CD14-positive monocyte (primary cell): ENCODE data around the gene RBKS. TPM values are rescaled to one million over a fixed set of nuclear protein-coding genes. Genes with fewer than 3 reads are reported as not detected.
A peak's percentile ranks its signal among the peaks of the same experiment; 100 is the strongest.

Experiments
- DNase-seq, 3 donors: peaks; one replicate each; pipeline ENCODE4 v3.0.0-alpha.2; 2011 to 2022
- H2AFZ ChIP-seq: 2 replicates; pipeline ENCODE4 v1.6.0; 2012; ENCODE audit warnings: mild to moderate bottlenecking, low read depth, low read length, inconsistent platforms; ENCODE audit not compliant: insufficient read depth, poor library complexity, severe bottlenecking
- H3K27ac ChIP-seq, 2 donors: 1 replicate in 1 of 2; 2 replicates in 1 of 2; pipeline ENCODE4 v1.5.1; 2012 to 2013; ENCODE audit warnings: low read length in 2 of 2, control low read depth in 1 of 2, inconsistent platforms in 1 of 2, low read depth in 1 of 2, mild to moderate bottlenecking in 1 of 2
- H3K27me3 ChIP-seq, 2 donors: one replicate each; pipeline versions ENCODE4 v1.6.0 to v1.6.1; 2011 to 2013; ENCODE audit warnings: low read length in 2 of 2; ENCODE audit not compliant: control insufficient read depth in 2 of 2, insufficient read depth in 2 of 2
- H3K36me3 ChIP-seq, 2 donors: replicated peaks in 1 of 2; 1 replicate in 1 of 2; 2 replicates in 1 of 2; pipeline versions ENCODE4 v1.5.1 to v1.6.1; 2012 to 2013; ENCODE audit warnings: low read length in 2 of 2, control low read depth in 1 of 2, inconsistent platforms in 1 of 2, mild to moderate bottlenecking in 1 of 2; ENCODE audit not compliant: insufficient read depth in 2 of 2, control insufficient read depth in 1 of 2
- H3K4me1 ChIP-seq, 2 donors: 1 replicate in 1 of 2; 2 replicates in 1 of 2; pipeline versions ENCODE4 v1.5.1 to v1.6.1; 2012 to 2013; ENCODE audit warnings: low read length in 2 of 2, control low read depth in 1 of 2, inconsistent platforms in 1 of 2, mild to moderate bottlenecking in 1 of 2, moderate library complexity in 1 of 2; ENCODE audit not compliant: insufficient read depth in 2 of 2, control insufficient read depth in 1 of 2
- H3K4me2 ChIP-seq: replicated peaks from 2 replicates; pipeline ENCODE3; 2012; ENCODE audit warnings: low read length, moderate library complexity, mild to moderate bottlenecking; ENCODE audit not compliant: poor library complexity, severe bottlenecking; ENCODE audit errors: extremely low read depth
- H3K4me3 ChIP-seq, 3 experiments: fragments of 200-600 bp in 1 of 3; sonication (generic) in 1 of 3; replicated peaks in 1 of 3; 1 replicate in 2 of 3; 2 replicates in 1 of 3; pipeline ENCODE4 v1.5.1; 2011 to 2013; ENCODE audit warnings: low read length in 3 of 3, mild to moderate bottlenecking in 3 of 3, control low read depth in 2 of 3, low read depth in 2 of 3, inconsistent platforms in 1 of 3, moderate library complexity in 1 of 3
- H3K79me2 ChIP-seq: 2 replicates; pipeline ENCODE4 v1.6.0; 2012; ENCODE audit warnings: mild to moderate bottlenecking, control low read depth, inconsistent platforms, low read length, moderate library complexity; ENCODE audit not compliant: insufficient read depth
- H3K9ac ChIP-seq: 2 replicates; pipeline ENCODE4 v1.6.0; 2017; ENCODE audit warnings: low read length, mild to moderate bottlenecking; ENCODE audit not compliant: insufficient read depth, poor library complexity, severe bottlenecking
- H3K9me3 ChIP-seq, 2 donors: replicated peaks in 1 of 2; 1 replicate in 1 of 2; 2 replicates in 1 of 2; pipeline versions ENCODE4 v1.5.1 to v1.6.1; 2012 to 2013; ENCODE audit warnings: low read length in 2 of 2, control low read depth in 1 of 2; ENCODE audit not compliant: control insufficient read depth in 1 of 2, insufficient read depth in 1 of 2
- H4K20me1 ChIP-seq: 2 replicates; pipeline ENCODE4 v1.6.0; 2012; ENCODE audit warnings: mild to moderate bottlenecking, low read length, control low read depth, moderate library complexity; ENCODE audit not compliant: insufficient read depth
- H3K27ac Mint-ChIP-seq, 7 donors: one replicate each; pipeline ENCODE4 v1.8.0; 2020; ENCODE audit warnings: mild to moderate bottlenecking in 7 of 7, mixed read lengths in 7 of 7, moderate library complexity in 6 of 7, inconsistent platforms in 2 of 7
- H3K27me3 Mint-ChIP-seq, 3 donors: one replicate each; pipeline ENCODE4 v1.8.0; 2021 to 2022; ENCODE audit warnings: low read depth in 3 of 3, mild to moderate bottlenecking in 3 of 3, mixed read lengths in 3 of 3, moderate library complexity in 3 of 3, inconsistent platforms in 1 of 3
- H3K36me3 Mint-ChIP-seq, 2 donors: one replicate each; pipeline ENCODE4 v1.8.0; 2020; ENCODE audit warnings: mixed read lengths in 2 of 2, inconsistent platforms in 1 of 2, mild to moderate bottlenecking in 1 of 2
- H3K4me1 Mint-ChIP-seq: one replicate; pipeline ENCODE4 v1.8.0; 2020; ENCODE audit warnings: mild to moderate bottlenecking, mixed read lengths
- H3K4me3 Mint-ChIP-seq, 2 donors: one replicate each; pipeline ENCODE4 v1.8.0; 2020; ENCODE audit warnings: mild to moderate bottlenecking in 2 of 2, mixed read lengths in 2 of 2, moderate library complexity in 1 of 2
- H3K9me3 Mint-ChIP-seq, 7 donors: one replicate each; pipeline ENCODE4 v1.8.0; 2020 to 2022; ENCODE audit warnings: mixed read lengths in 7 of 7, mild to moderate bottlenecking in 6 of 7, moderate library complexity in 6 of 7, inconsistent platforms in 2 of 7
- WGBS: methylation state at CpG from one replicate; pipeline ENCODE4 v1.1.5; 2013; ENCODE audit warnings: missing lambda C conversion rate; ENCODE audit not compliant: insufficient coverage; 5-methylcytosine and 5-hydroxymethylcytosine counted together
- intact Hi-C, 2 donors: fragments of 100-400 bp; cut with micrococcal nuclease; formaldehyde crosslinking; loops; one replicate each; pipeline versions ENCODE4 v1.15.0 to v1.15.1; 2023
- polyA plus RNA-seq, 3 donors: library from polyadenylated mRNA; depleted of rRNA in 1 of 3; unstranded in 2 of 3; stranded (reverse) in 1 of 3; fragments of 300-500 nt in 2 of 3; fragments of >200 nt in 1 of 3; fragmentation: Illumina TruSeq in 2 of 3; gene quantifications; 1 replicate in 2 of 3; 2 replicates in 1 of 3; pipeline ENCODE4 v1.2.3, GENCODE V29; 2012 to 2021
- TF ChIP-seq, protein P1 (sequence below): fragments of 200-600 bp; IDR thresholded peaks from one replicate; pipeline ENCODE4 v1.8.0; 2022; ENCODE audit warnings: antibody characterized with exemption, mild to moderate bottlenecking

Gene RBKS
- polyA plus RNA-seq, 3 donors, result 3.9 to 39.1 (median 4.3) TPM

GRCh38 chr2:27901234-27901633, 11.0 kb upstream of the RBKS start:
- H3K27ac ChIP-seq, result peak overlapping the region in 1 of 2 donors; percentile 18
- intact Hi-C loops, result no loop called here
- H3K4me3 Mint-ChIP-seq, result no peak overlapping the region
- peaks cover 24 to 33% of the 10 kb centered on the region in 2 donors for H3K4me1 ChIP-seq
- peaks cover 0 to 3% (median 0%) of the 10 kb centered on the region in 3 donors for H3K27me3 Mint-ChIP-seq
- no peak overlapping the region for H3K4me2 ChIP-seq
- H2AFZ ChIP-seq, result no peak overlapping the region
- H3K9ac ChIP-seq, result no peak overlapping the region
- H3K4me1 Mint-ChIP-seq, result peaks cover 41% of the 10 kb centered on the region
- H3K36me3 ChIP-seq, result peaks cover 3 to 40% of the 10 kb centered on the region in 2 donors
- TF ChIP-seq, protein P1, sequence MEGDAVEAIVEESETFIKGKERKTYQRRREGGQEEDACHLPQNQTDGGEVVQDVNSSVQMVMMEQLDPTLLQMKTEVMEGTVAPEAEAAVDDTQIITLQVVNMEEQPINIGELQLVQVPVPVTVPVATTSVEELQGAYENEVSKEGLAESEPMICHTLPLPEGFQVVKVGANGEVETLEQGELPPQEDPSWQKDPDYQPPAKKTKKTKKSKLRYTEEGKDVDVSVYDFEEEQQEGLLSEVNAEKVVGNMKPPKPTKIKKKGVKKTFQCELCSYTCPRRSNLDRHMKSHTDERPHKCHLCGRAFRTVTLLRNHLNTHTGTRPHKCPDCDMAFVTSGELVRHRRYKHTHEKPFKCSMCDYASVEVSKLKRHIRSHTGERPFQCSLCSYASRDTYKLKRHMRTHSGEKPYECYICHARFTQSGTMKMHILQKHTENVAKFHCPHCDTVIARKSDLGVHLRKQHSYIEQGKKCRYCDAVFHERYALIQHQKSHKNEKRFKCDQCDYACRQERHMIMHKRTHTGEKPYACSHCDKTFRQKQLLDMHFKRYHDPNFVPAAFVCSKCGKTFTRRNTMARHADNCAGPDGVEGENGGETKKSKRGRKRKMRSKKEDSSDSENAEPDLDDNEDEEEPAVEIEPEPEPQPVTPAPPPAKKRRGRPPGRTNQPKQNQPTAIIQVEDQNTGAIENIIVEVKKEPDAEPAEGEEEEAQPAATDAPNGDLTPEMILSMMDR, result no peak
- WGBS, result no CpG with 5 or more reads among the region's 1 CpG
- H3K27me3 ChIP-seq, result no peaks in the 10 kb centered on the region
- peak overlapping the region in 4 of 7 donors; percentile 23 to 78 (median 40) for H3K27ac Mint-ChIP-seq
- peaks cover 74% of the 10 kb centered on the region for H3K79me2 ChIP-seq
- peak in 2 of 3 donors; percentile 25 to 54 for DNase-seq
- H4K20me1 ChIP-seq, result no peaks in the 10 kb centered on the region
- peaks cover 53 to 63% of the 10 kb centered on the region in 2 donors for H3K36me3 Mint-ChIP-seq
- no peak overlapping the region for H3K4me3 ChIP-seq
- peaks cover 0 to 2% (median 0%) of the 10 kb centered on the region in 7 donors for H3K9me3 Mint-ChIP-seq
- no peaks in the 10 kb centered on the region for H3K9me3 ChIP-seq

DNA sequence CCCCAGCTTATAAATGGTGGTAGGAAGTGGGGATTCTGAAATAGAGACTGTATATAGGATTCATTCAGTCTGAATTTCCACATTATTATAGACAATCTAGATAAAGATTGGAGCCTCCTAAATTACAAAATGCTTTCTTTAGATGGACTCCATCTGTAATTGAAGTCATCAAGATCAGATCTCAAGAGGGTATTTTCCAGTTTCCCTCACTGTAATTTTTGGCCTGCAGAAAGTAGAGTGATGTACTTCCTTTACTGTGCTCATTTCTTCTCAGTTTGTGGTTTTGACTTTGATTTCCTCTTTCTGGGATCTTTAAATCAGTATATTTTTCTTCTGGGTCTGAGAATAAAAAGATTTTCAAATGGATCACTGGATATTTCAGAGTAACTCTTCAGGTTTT, 7.5 kb upstream of the RBKS start:
- H3K27ac ChIP-seq, result peak overlapping the region; percentile 36 to 85
- H3K36me3 Mint-ChIP-seq, result peaks cover 53 to 54% of the 10 kb centered on the region in 2 donors
- peaks cover 0 to 2% (median 0%) of the 10 kb centered on the region in 7 donors for H3K9me3 Mint-ChIP-seq
- peak overlapping the region; percentile 26 for H3K4me2 ChIP-seq
- no peak overlapping the region for H2AFZ ChIP-seq
- H3K27me3 Mint-ChIP-seq, result peaks cover 0 to 3% (median 0%) of the 10 kb centered on the region in 3 donors
- no peaks in the 10 kb centered on the region for H4K20me1 ChIP-seq
- H3K4me1 Mint-ChIP-seq, result peaks cover 64% of the 10 kb centered on the region
- peaks cover 40 to 61% of the 10 kb centered on the region in 2 donors for H3K4me1 ChIP-seq
- H3K27me3 ChIP-seq, result no peaks in the 10 kb centered on the region
- peaks cover 3 to 33% of the 10 kb centered on the region in 2 donors for H3K36me3 ChIP-seq
- H3K4me3 ChIP-seq, result peak overlapping the region in 1 of 3 experiments; percentile 14
- DNase-seq, result peak; percentile 52 to 88 (median 70)
- TF ChIP-seq, protein P1, result no peak
- intact Hi-C loops, result loop anchor here (10.0 kb wide), 1 partner anchor 497 kb away; the partner anchor contains the start of gene FOSL2 (in 2 of the 2)
- peak overlapping the region; percentile 5 for H3K9ac ChIP-seq
- H3K27ac Mint-ChIP-seq, result peak overlapping the region; percentile 86 to 96 (median 92)
- H3K4me3 Mint-ChIP-seq, result peak overlapping the region in 1 of 2 donors; percentile 18
- H3K79me2 ChIP-seq, result peaks cover 82% of the 10 kb centered on the region
- H3K9me3 ChIP-seq, result no peaks in the 10 kb centered on the region
